GM12872 (cell line): ENCODE results near the gene MANEAL.

Experiments
- CTCF ChIP-seq: IDR thresholded peaks from 3 replicates; pipeline ENCODE4 v1.5.1; 2011; ENCODE audit warnings: low read depth, mild to moderate bottlenecking, low read length, moderate library complexity; ENCODE audit not compliant: insufficient read depth

Gene MANEAL

GRCh38 chr1:37765916-37766664, 27.6 kb upstream of the MANEAL start:
- TF ChIP-seq CTCF = peak; percentile 12; the same call in 1 of the 3 replicates

DNA sequence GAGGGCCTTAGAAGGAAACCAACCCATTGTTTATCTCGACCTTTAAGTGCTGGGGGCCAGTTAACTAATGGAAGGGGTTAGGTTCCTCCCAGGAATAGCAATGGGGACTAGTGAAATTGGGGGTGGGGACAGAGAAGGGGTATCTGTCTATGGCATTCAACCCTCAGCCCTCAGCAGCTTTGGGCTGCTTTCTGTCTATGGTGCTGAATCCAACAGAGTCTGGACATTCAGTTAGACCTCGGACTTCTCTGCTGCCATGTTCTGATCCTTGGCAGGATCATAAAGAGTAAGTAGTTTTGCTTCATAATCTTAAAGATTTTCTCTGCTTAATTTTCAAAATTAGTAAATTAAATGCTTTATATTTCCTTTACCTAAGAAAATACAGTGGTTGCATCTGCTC, 26.2 kb upstream of the MANEAL start:
- TF ChIP-seq CTCF = no peak

GRCh38 chr1:37776946-37777516, 16.6 kb upstream of the MANEAL start:
- TF ChIP-seq CTCF = no peak

GRCh38 chr1:37778654-37779053, 15.0 kb upstream of the MANEAL start:
- TF ChIP-seq CTCF = no peak

DNA sequence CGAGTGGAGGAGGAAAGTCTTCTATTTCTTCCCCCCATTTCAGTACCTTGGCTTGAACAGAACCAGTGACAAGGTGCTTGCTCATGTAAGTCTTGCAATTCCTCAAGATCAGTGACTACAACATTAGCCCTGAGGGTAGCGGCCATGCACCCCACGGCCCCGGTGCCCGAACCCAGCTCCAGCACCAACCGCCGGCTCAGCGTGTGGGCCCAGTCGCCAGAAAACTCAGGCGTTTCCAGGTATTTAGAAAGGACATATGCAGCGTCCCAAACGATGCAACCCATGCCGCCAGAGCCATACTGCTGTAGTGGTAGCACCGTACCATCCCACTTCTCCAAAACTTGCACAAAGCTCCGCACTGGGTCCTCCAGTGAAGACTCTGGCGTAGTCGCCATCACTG, 11.2 kb upstream of the MANEAL start:
- TF ChIP-seq CTCF = no peak

- no peak for TF ChIP-seq CTCF
Measured at GRCh38 chr1:37792943-37793686, 532 bp upstream of the MANEAL start.

GRCh38 chr1:37794372-37795339, 1.0 kb downstream of the MANEAL start:
- TF ChIP-seq CTCF = no peak
